OCI-LY7 (cell line): ENCODE measurements around the gene ADAMTS2. TPM values are rescaled to one million over a fixed set of nuclear protein-coding genes. Genes with fewer than 3 reads are reported as not detected.

Experiments used
- BruUV-seq: library from RNA; stranded (reverse); fragments of 400-500 nt; replicated peaks from 2 replicates; lab custom pipeline; 2021; lab: Mats Ljungman, UMichigan
- CTCF ChIA-PET: fragments of 300-600 bp; sonication (Branson Sonifier 250); formaldehyde crosslinking; loops from one replicate; lab custom pipeline; 2022; ENCODE audit warnings: antibody characterized with exemption; ENCODE audit not compliant: unreplicated experiment; lab: Charles Lee
- POLR2A ChIA-PET: fragments of 300-600 bp; sonication (Branson Sonifier 250); formaldehyde crosslinking; loops from one replicate; lab custom pipeline; 2022; ENCODE audit warnings: antibody characterized with exemption; lab: Charles Lee
- DNase-seq: peaks from one replicate; pipeline ENCODE4 v3.0.0-alpha.2; 2015; ENCODE audit warnings: low spot score
- H2AFZ ChIP-seq: fragments of 200-600 bp; sonication (generic), shearing (Covaris generic); 2 replicates; pipeline ENCODE4 v1.6.1; 2014; ENCODE audit warnings: mild to moderate bottlenecking, antibody characterized with exemption, low read length, moderate library complexity
- H3K27ac ChIP-seq: fragments of 200-600 bp; sonication (generic); 2 replicates; pipeline ENCODE4 v1.5.1; 2014; ENCODE audit warnings: mixed run types, low read depth, mild to moderate bottlenecking, moderate library complexity, low read length, inconsistent platforms; ENCODE audit not compliant: poor library complexity, severe bottlenecking
- H3K36me3 ChIP-seq: fragments of 200-600 bp; sonication (generic); 2 replicates; pipeline ENCODE4 v1.6.1; 2014; ENCODE audit warnings: mild to moderate bottlenecking, antibody characterized with exemption, low read length, moderate library complexity, mixed read lengths; ENCODE audit not compliant: insufficient read depth
- H3K4me1 ChIP-seq: fragments of 200-600 bp; sonication (generic); 2 replicates; pipeline ENCODE4 v1.5.1; 2014; ENCODE audit warnings: mild to moderate bottlenecking, low read length; ENCODE audit not compliant: insufficient read depth, poor library complexity, severe bottlenecking
- H3K4me2 ChIP-seq: fragments of 200-600 bp; sonication (generic); 2 replicates; pipeline ENCODE4 v1.6.1; 2014; ENCODE audit warnings: mild to moderate bottlenecking, low read length
- H3K4me3 ChIP-seq: fragments of 200-600 bp; sonication (generic); 2 replicates; pipeline ENCODE4 v1.5.1; 2014; ENCODE audit warnings: mild to moderate bottlenecking, low read depth, low read length; ENCODE audit not compliant: poor library complexity, severe bottlenecking
- H3K79me2 ChIP-seq: fragments of 200-600 bp; sonication (generic); 2 replicates; pipeline ENCODE4 v1.6.1; 2016; ENCODE audit warnings: low read depth, mild to moderate bottlenecking, low read length, moderate library complexity, mixed read lengths; ENCODE audit not compliant: insufficient read depth
- H3K9me2 ChIP-seq: fragments of 200-600 bp; sonication (generic); 2 replicates; pipeline ENCODE4 v1.6.1; 2016; ENCODE audit warnings: mild to moderate bottlenecking, low read length, mixed read lengths; ENCODE audit not compliant: insufficient read depth
- H3K9me3 ChIP-seq: fragments of 200-600 bp; sonication (generic); 2 replicates; pipeline ENCODE4 v1.6.1; 2014; ENCODE audit warnings: mild to moderate bottlenecking, mixed run types, low read length, mixed read lengths
- H4K20me1 ChIP-seq: fragments of 200-600 bp; sonication (generic); 2 replicates; pipeline ENCODE4 v1.6.1; 2014; ENCODE audit warnings: mild to moderate bottlenecking, antibody characterized with exemption, low read length, moderate library complexity, mixed read lengths; ENCODE audit not compliant: insufficient read depth
- EZH2phosphoT487 ChIP-seq: fragments of 200-600 bp; sonication (generic); IDR thresholded peaks from 2 replicates; pipeline ENCODE4 v1.6.1; 2018; ENCODE audit warnings: low read depth, borderline replicate concordance, mild to moderate bottlenecking, mixed run types, antibody characterized with exemption, low read length, moderate library complexity, mixed read lengths
- intact Hi-C: fragments of 100-400 bp; cut with micrococcal nuclease; formaldehyde crosslinking; loops from one replicate; pipeline ENCODE4 v1.10.0; 2022; ENCODE audit not compliant: unreplicated experiment
- total RNA-seq, 2 experiments: library from RNA; depleted of rRNA in 1 of 2; stranded (reverse); fragments of >200 nt in 1 of 2; shearing (Covaris generic) in 1 of 2; gene quantifications; 2 replicates each; pipeline ENCODE4 v1.2.3, GENCODE V29; 2014 to 2022
- TF ChIP-seq, protein P1 (sequence below): fragments of 200-600 bp; sonication (generic); conservative IDR thresholded peaks from 2 replicates; pipeline ENCODE4 v1.5.1; 2014; ENCODE audit warnings: mild to moderate bottlenecking, antibody characterized with exemption, low read length, moderate library complexity, mixed read lengths

The ADAMTS2 gene
- total RNA-seq, 2 experiments from 2014 or later, result not detected

DNA sequence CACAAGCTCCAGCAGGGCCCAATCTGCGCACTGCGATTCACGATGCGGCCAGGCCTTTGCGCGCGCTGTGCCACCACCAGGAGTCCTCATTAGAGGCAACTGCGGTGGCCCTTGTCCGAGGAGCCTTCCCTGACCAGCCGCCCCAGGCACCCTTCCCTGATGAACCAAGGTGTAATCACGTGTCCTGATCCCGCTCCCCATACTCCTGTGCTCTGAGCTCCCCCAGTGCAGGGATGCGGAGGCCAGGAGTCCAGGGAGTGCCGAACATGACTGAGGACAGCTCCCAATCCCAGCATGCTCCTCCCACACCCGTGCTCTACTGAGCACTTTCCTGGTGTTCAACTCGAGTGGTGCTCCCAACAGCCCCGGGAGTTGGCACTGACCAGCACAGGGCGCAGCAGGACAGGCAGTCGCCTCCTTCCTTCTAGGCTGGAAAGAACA, 150.3 kb downstream of the ADAMTS2 start:
- no peak overlapping the region for H3K27ac ChIP-seq
- POLR2A ChIA-PET, result no interaction called here
- no peak for DNase-seq
- TF ChIP-seq EZH2phosphoT487, result no peak
- TF ChIP-seq, protein P1, sequence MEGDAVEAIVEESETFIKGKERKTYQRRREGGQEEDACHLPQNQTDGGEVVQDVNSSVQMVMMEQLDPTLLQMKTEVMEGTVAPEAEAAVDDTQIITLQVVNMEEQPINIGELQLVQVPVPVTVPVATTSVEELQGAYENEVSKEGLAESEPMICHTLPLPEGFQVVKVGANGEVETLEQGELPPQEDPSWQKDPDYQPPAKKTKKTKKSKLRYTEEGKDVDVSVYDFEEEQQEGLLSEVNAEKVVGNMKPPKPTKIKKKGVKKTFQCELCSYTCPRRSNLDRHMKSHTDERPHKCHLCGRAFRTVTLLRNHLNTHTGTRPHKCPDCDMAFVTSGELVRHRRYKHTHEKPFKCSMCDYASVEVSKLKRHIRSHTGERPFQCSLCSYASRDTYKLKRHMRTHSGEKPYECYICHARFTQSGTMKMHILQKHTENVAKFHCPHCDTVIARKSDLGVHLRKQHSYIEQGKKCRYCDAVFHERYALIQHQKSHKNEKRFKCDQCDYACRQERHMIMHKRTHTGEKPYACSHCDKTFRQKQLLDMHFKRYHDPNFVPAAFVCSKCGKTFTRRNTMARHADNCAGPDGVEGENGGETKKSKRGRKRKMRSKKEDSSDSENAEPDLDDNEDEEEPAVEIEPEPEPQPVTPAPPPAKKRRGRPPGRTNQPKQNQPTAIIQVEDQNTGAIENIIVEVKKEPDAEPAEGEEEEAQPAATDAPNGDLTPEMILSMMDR, result no peak
- no peaks in the 10 kb centered on the region for H3K36me3 ChIP-seq
- H3K9me2 ChIP-seq, result no peaks in the 10 kb centered on the region
- H2AFZ ChIP-seq, result no peak overlapping the region
- no peaks in the 10 kb centered on the region for H3K9me3 ChIP-seq
- H3K4me3 ChIP-seq, result no peak overlapping the region
- intact Hi-C loops, result no loop called here
- H4K20me1 ChIP-seq, result no peaks in the 10 kb centered on the region
- no peaks in the 10 kb centered on the region for H3K79me2 ChIP-seq
- BruUV-seq, result no TSS peak
- CTCF ChIA-PET, result no interaction called here
- no peaks in the 10 kb centered on the region for H3K4me1 ChIP-seq
- no peak overlapping the region for H3K4me2 ChIP-seq

DNA sequence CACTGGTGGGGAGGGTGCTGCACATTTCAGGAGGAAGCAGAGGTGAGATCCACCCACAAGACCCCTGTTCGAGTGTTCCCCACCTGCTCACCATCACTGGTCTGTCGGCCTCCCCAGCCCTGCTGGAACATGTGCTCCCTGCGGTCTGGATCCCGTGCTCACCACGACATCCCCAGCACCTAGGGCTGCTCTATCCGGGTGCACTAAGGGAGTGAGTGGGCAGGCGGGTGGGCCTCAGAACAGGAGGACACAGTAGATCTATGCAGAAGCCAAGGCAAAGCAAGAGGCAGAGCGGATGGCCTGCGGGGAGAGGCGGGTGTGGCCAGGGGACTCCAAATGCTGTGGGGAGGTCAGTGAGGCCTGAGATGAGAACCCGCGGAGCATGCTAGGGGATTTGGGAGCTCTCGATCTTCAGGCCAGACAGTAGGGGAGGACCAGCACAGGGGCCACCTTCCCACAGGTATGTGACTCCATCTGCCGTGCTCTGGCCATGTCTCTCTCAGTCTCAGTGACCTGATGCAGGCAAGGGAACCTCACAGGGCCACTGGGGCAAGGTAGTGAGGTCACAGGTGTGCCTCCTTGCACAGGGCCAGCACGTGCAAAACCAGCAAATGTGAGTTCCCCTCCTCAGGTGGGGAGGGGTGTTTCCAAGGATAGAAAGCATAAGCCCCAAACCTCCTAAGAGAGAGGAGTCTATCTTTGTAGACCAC, 150.9 kb downstream of the ADAMTS2 start:
- H3K79me2 ChIP-seq, result no peaks in the 10 kb centered on the region
- ChIA-PET POLR2A (no interaction called here), CTCF (no interaction called here)
- no peak overlapping the region for H3K27ac ChIP-seq
- H3K36me3 ChIP-seq, result no peaks in the 10 kb centered on the region
- intact Hi-C loops, result no loop called here
- TF ChIP-seq EZH2phosphoT487, result no peak
- TF ChIP-seq, protein P1, result no peak
- no peaks in the 10 kb centered on the region for H4K20me1 ChIP-seq
- H3K9me2 ChIP-seq, result no peaks in the 10 kb centered on the region
- BruUV-seq, result no TSS peak
- no peak for DNase-seq
- no peaks in the 10 kb centered on the region for H3K4me1 ChIP-seq
- H3K9me3 ChIP-seq, result no peaks in the 10 kb centered on the region
- no peak overlapping the region for H3K4me3 ChIP-seq
- no peak overlapping the region for H3K4me2 ChIP-seq
- H2AFZ ChIP-seq, result no peak overlapping the region

- Histone ChIP-seq H4K20me1 (no peaks in the 10 kb centered on the region), H3K36me3 (no peaks in the 10 kb centered on the region), H3K4me3 (no peak overlapping the region), H3K27ac (no peak overlapping the region), H3K4me1 (no peaks in the 10 kb centered on the region), H3K9me2 (no peaks in the 10 kb centered on the region), H3K4me2 (no peak overlapping the region), H3K9me3 (no peaks in the 10 kb centered on the region), H2AFZ (no peak overlapping the region), H3K79me2 (no peaks in the 10 kb centered on the region)
- intact Hi-C loops, result no loop called here
- no TSS peak for BruUV-seq
- no peak for TF ChIP-seq EZH2phosphoT487
- TF ChIP-seq, protein P1, result no peak
- CTCF ChIA-PET, result no interaction called here
- no peak for DNase-seq
- POLR2A ChIA-PET, result no interaction called here
Measured at GRCh38 chr5:179193746-179194145, 151.5 kb downstream of the ADAMTS2 start.
